Subcutaneous adipose tissue (tissue), 4 donors: Measurements from ENCODE around the gene GTF2IRD2. TPM values are rescaled to one million over a fixed set of nuclear protein-coding genes. Genes with fewer than 3 reads are reported as not detected.
"Not testable (repeated sequence)": the region's sequence is repeated elsewhere in the genome, so short reads cannot be mapped to it uniquely, and the experiment has no call there.

Source experiments
- CTCF ChIP-seq: fragments of 450-650 bp; IDR thresholded peaks from one replicate; pipeline ENCODE4 v1.5.1; 2016; ENCODE audit warnings: low read depth, mild to moderate bottlenecking, control low read depth, antibody characterized with exemption, moderate library complexity
- small RNA-seq: library from RNA; depleted of rRNA; stranded (forward); fragments of <200 nt; gene quantifications from one replicate; pipeline ENCODE3, GENCODE V24; 2016
- total RNA-seq, 4 donors: library from RNA; depleted of rRNA; stranded (reverse); fragments of >200 nt; gene quantifications; one replicate each; pipeline ENCODE4 v1.1.0, GENCODE V29; 2016

The GTF2IRD2 gene
- 10 to 100 TPM in 3 of 4 donors, 1 to 10 TPM in 1; 8.7 to 45.0 (median 28.4) TPM for total RNA-seq

DNA sequence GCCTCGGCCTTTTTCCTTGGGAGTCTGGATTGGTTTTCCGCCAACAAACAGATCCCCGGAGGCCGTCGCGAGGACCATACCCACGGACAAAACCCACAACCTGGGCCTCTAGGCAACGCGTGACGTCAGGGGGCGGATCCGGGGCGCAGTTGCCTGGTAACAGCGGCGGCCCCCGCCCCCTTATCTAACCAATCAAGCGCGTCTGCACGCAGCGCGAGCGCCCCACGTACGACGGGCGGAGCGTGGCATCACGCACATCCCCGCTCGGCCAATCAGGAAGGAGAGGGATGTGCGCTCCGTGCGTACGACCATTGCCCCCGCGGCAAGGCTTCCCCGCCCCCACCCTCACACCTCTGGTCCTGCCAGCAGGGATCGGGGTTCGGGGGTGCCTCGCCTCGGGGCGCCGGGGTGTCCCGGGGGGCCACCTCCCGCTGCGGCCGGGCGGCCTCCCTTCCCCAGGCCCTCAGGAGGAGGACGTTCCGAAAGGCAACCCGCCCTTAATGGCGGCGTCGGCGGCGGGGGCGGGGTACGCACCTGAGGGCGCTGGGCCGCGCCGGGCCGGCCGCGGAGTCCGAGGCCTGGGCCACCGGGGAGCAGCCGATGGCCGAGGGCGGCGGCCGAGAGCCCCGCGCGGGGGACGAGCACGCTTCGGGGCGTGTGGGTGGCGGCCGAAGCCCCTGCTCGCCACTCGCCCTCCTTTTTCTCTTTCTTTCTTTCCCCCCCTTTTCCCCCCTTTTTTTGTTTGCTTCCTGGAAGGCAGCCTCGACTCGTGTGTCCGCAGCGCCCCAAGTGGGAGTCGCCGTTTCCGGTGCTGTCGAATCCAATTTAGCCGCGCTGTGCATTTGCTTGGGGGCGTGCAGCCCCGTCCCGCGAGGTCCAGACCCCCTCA, at the start of gene GTF2IRD2:
TSS of gene GTF2IRD2 (minus strand) at position 773 of the 889 bp plus-strand sequence. CDS start 15,227 bp downstream, outside the sequence.
- not testable (repeated sequence) for TF ChIP-seq CTCF

- TF ChIP-seq CTCF: not testable (repeated sequence)
Observed at GRCh38 chr7:74773760-74774750, 77.3 kb downstream of the GTF2IRD2 start, which contains the start of gene NCF1. NCF1 (plus strand) TSS chr7:74774011; CDS start chr7:74774032, 21 bp downstream.

Small RNAs within 50 kb of the gene (small RNA-seq; reads per million reads assigned to genes)
- gene RF00019: 0.49 reads per million

Other genes with a start within 250 kb of the GTF2IRD2 start
- 100 to 1,000 TPM; 149 to 252 (median 173) TPM for gene GTF2I, start 193.9 kb downstream of the GTF2IRD2 start, total RNA-seq
- 1 to 10 TPM; 2.9 to 5.8 (median 4.3) TPM for gene NCF1, start 77.6 kb downstream of the GTF2IRD2 start, total RNA-seq
- gene CASTOR2, start 113.1 kb upstream of the GTF2IRD2 start, total RNA-seq: 10 to 100 TPM in 3 of 4 donors, 1 to 10 TPM in 1; 3.7 to 17.1 (median 11.6) TPM
- 10 to 100 TPM; 27.7 to 70.3 (median 34.5) TPM for gene RCC1L, start 222.2 kb upstream of the GTF2IRD2 start, total RNA-seq
- 10 to 100 TPM; 40.1 to 76.9 (median 53.6) TPM for gene GTF2IRD2B, start 241.0 kb upstream of the GTF2IRD2 start, total RNA-seq